ENCODE data around the gene TNFAIP8L1.

- TF ChIP-seq CTCF (IDR thresholded peaks at IDR 0.05; ENCODE audit: borderline replicate concordance, extremely low read depth, low read length, poor library complexity, severe bottlenecking), result no peak
- TF ChIP-seq EZH2 (IDR thresholded peaks at IDR 0.05; ENCODE audit: borderline replicate concordance, low read depth, low read length, severe bottlenecking), result no peak
Measured at GRCh38 chr19:4684312-4685095, 45.2 kb downstream of the TNFAIP8L1 start.
